ENCODE data around the gene MMD2. TPM values are rescaled to one million over a fixed set of nuclear protein-coding genes. Genes with fewer than 3 reads are reported as not detected.

Gene MMD2
- total and polyA plus RNA-seq, 2 donors (not counting 3 experiments of a cell fraction or from before 2014, with no cell fraction given), result not detected

GRCh38 chr7:4889682-4890081, 69.3 kb downstream of the MMD2 start:
- Histone ChIP-seq H3K4me1 (ENCODE audit: control insufficient read depth, extremely low read depth, insufficient read depth, low read length) (no peaks in the 10 kb centered on the region), H3K9ac (replicated peaks; ENCODE audit: extremely low read depth, insufficient read depth, low read length) (no peak overlapping the region), H3K79me2 (ENCODE audit: control insufficient read depth, insufficient read depth, low read length) (no peaks in the 10 kb centered on the region), H3K36me3 (ENCODE audit: control insufficient read depth in 2 of 2, extremely low read depth in 1 of 2, insufficient read depth in 2 of 2, low read length in 2 of 2) (no peaks in the 10 kb centered on the region), H3K9me1 (replicated peaks; ENCODE audit: control insufficient read depth, extremely low read depth, insufficient read depth, low read length) (no peaks in the 10 kb centered on the region), H3K4me2 (ENCODE audit: insufficient read depth, low read length) (no peak overlapping the region), H3K27ac (ENCODE audit: insufficient read depth, low read depth, low read length) (no peak overlapping the region), H2AFZ (ENCODE audit: low read depth, low read length) (no peak overlapping the region), H4K20me1 (replicated peaks; ENCODE audit: control insufficient read depth, extremely low read depth, insufficient read depth, low read length) (no peaks in the 10 kb centered on the region), H3K27me3 (ENCODE audit: control insufficient read depth in 2 of 2, insufficient read depth in 2 of 2, low read length in 2 of 2) (no peaks in the 10 kb centered on the region), H3K9me3 (replicated peaks; ENCODE audit: control insufficient read depth, insufficient read depth, low read length) (no peaks in the 10 kb centered on the region), H3K4me3 (replicated peaks in 1 of 3; ENCODE audit: insufficient read depth in 1 of 3, low read depth in 1 of 3, low read length in 3 of 3) (no peak overlapping the region)
- ChIA-PET CTCF (no interaction called here), POLR2A (no interaction called here)
- FAIRE-seq, result no peak
- no peak for DNase-seq (ENCODE audit: low read depth, low spot score)
- dilution Hi-C loops (cut with MboI; ENCODE audit: extremely low pct_ligation_motif_present, low sequenced_read_pairs) (no loop called here), intact Hi-C loops (cut with micrococcal nuclease) (no loop called here)
- BruUV-seq (replicated peaks), result no TSS peak
- TF ChIP-seq POLR2A (IDR thresholded peaks at IDR 0.05; ENCODE audit: low read depth, low read length) (no peak), MYC (IDR thresholded peaks at IDR 0.05; ENCODE audit: low read depth, low read length) (no peak), EZH2 (IDR thresholded peaks at IDR 0.05; ENCODE audit: borderline replicate concordance, low read depth, low read length, severe bottlenecking) (no peak), FOS (IDR thresholded peaks at IDR 0.05; ENCODE audit: borderline replicate concordance, insufficient read depth, low read length) (no peak), JUN (IDR thresholded peaks at IDR 0.05; ENCODE audit: borderline replicate concordance, insufficient read depth, insufficient read length, low read depth) (no peak), CTCF (IDR thresholded peaks at IDR 0.05; ENCODE audit: extremely low read depth in 1 of 2, insufficient read depth in 1 of 2, low read depth in 1 of 2, low read length in 2 of 2) (no peak)

- Histone ChIP-seq H3K79me2 (ENCODE audit: control insufficient read depth, insufficient read depth, low read length) (no peaks in the 10 kb centered on the region), H4K20me1 (replicated peaks; ENCODE audit: control insufficient read depth, extremely low read depth, insufficient read depth, low read length) (no peaks in the 10 kb centered on the region), H3K27me3 (ENCODE audit: control insufficient read depth in 2 of 2, insufficient read depth in 2 of 2, low read length in 2 of 2) (no peaks in the 10 kb centered on the region), H3K4me3 (replicated peaks in 1 of 3; ENCODE audit: insufficient read depth in 1 of 3, low read depth in 1 of 3, low read length in 3 of 3) (no peak overlapping the region), H3K9ac (replicated peaks; ENCODE audit: extremely low read depth, insufficient read depth, low read length) (no peak overlapping the region), H3K36me3 (ENCODE audit: control insufficient read depth in 2 of 2, extremely low read depth in 1 of 2, insufficient read depth in 2 of 2, low read length in 2 of 2) (no peaks in the 10 kb centered on the region), H3K4me2 (ENCODE audit: insufficient read depth, low read length) (no peak overlapping the region), H3K27ac (ENCODE audit: insufficient read depth, low read depth, low read length) (no peak overlapping the region), H2AFZ (ENCODE audit: low read depth, low read length) (no peak overlapping the region), H3K9me1 (replicated peaks; ENCODE audit: control insufficient read depth, extremely low read depth, insufficient read depth, low read length) (no peaks in the 10 kb centered on the region), H3K9me3 (replicated peaks; ENCODE audit: control insufficient read depth, insufficient read depth, low read length) (no peaks in the 10 kb centered on the region), H3K4me1 (ENCODE audit: control insufficient read depth, extremely low read depth, insufficient read depth, low read length) (no peaks in the 10 kb centered on the region)
- no peak for FAIRE-seq
- TF ChIP-seq EZH2 (IDR thresholded peaks at IDR 0.05; ENCODE audit: borderline replicate concordance, low read depth, low read length, severe bottlenecking) (no peak), GATA2 (IDR thresholded peaks at IDR 0.05; ENCODE audit: insufficient read depth, insufficient read length, low read depth, low read length) (no peak), MYC (IDR thresholded peaks at IDR 0.05; ENCODE audit: low read depth, low read length) (no peak), FOS (IDR thresholded peaks at IDR 0.05; ENCODE audit: borderline replicate concordance, insufficient read depth, low read length) (no peak), JUN (IDR thresholded peaks at IDR 0.05; ENCODE audit: borderline replicate concordance, insufficient read depth, insufficient read length, low read depth) (no peak), CTCF (IDR thresholded peaks at IDR 0.05; ENCODE audit: extremely low read depth in 1 of 2, insufficient read depth in 1 of 2, low read depth in 1 of 2, low read length in 2 of 2) (no peak), POLR2AphosphoS5 (IDR thresholded peaks at IDR 0.05; ENCODE audit: insufficient read depth, low read depth, low read length) (no peak), POLR2A (IDR thresholded peaks at IDR 0.05; ENCODE audit: low read depth, low read length) (no peak), MAX (IDR thresholded peaks at IDR 0.05; ENCODE audit: insufficient read depth, insufficient read length) (no peak)
- POLR2A ChIA-PET, result no interaction called here
- intact Hi-C loops (cut with micrococcal nuclease) (no loop called here), dilution Hi-C loops (cut with MboI; ENCODE audit: extremely low pct_ligation_motif_present, low sequenced_read_pairs) (no loop called here)
- no peak for DNase-seq (ENCODE audit: low read depth, low spot score)
- CTCF ChIA-PET, result no interaction called here
- BruUV-seq (replicated peaks), result no TSS peak
These were observed 70.8 kb downstream of the MMD2 start for GRCh38 chr7:4888161-4888560.
